Ovary (tissue), 9 donors: ENCODE measurements around the gene CPE. TPM values are rescaled to one million over a fixed set of nuclear protein-coding genes. Genes with fewer than 3 reads are reported as not detected.

ENCODE experiments used
- DNase-seq, 5 donors: peaks; one replicate each; pipeline ENCODE4 v3.0.0-alpha.2; 2019 to 2020
- H3K27ac ChIP-seq, 2 donors: fragments of 200-600 bp; one replicate each; pipeline versions ENCODE4 v1.5.1 to v1.8.0; 2019 to 2022
- H3K27me3 ChIP-seq: fragments of 200-600 bp; one replicate; pipeline ENCODE4 v1.8.0; 2022
- H3K36me3 ChIP-seq: fragments of 200-600 bp; sonication (generic); one replicate; pipeline ENCODE4 v1.5.1; 2019
- H3K4me1 ChIP-seq: one replicate; pipeline ENCODE4 v1.8.1; 2013; ENCODE audit warnings: mild to moderate bottlenecking, moderate library complexity; ENCODE audit not compliant: insufficient read depth
- H3K4me3 ChIP-seq: fragments of 200-600 bp; sonication (generic); one replicate; pipeline ENCODE4 v1.5.1; 2017
- H3K9me3 ChIP-seq, 2 donors: fragments of 200-600 bp in 1 of 2; sonication (generic) in 1 of 2; one replicate each; pipeline versions ENCODE4 v1.5.1 to v1.8.1; 2013 to 2019; ENCODE audit warnings: mild to moderate bottlenecking in 1 of 2, moderate library complexity in 1 of 2
- CTCF ChIP-seq, 3 donors: fragments of 450-650 bp in 2 of 3; fragments of 200-600 bp in 1 of 3; IDR thresholded peaks; one replicate each; pipeline versions ENCODE4 v1.5.1 to v1.8.0; 2016 to 2022; ENCODE audit warnings: antibody characterized with exemption in 3 of 3, mild to moderate bottlenecking in 1 of 3
- EP300 ChIP-seq: sonication (generic); formaldehyde crosslinking; IDR thresholded peaks from one replicate; pipeline ENCODE4 v1.6.1; 2017; ENCODE audit warnings: antibody characterized with exemption
- POLR2A ChIP-seq: fragments of 450-650 bp; IDR thresholded peaks from one replicate; pipeline ENCODE4 v1.6.1; 2017; ENCODE audit warnings: antibody characterized with exemption, mild to moderate bottlenecking, moderate library complexity
- WGBS, 3 donors: extraction: QIAGEN DNeasy Blood & Tissue Kit in 1 of 3; methylation state at CpG; one replicate each; pipeline versions ENCODE4 v1.1.5 to v1.1.7; 2013 to 2017; 5-methylcytosine and 5-hydroxymethylcytosine counted together
- intact Hi-C, 4 donors: fragments of 100-400 bp; cut with DNase I; formaldehyde crosslinking; loops; one replicate each; pipeline versions ENCODE4 v1.11.0 to v1.15.1; 2022 to 2023
- polyA plus RNA-seq, 2 donors: library from polyadenylated mRNA; stranded (reverse); fragments of 200-250 nt in 1 of 2; fragments of 350-450 nt in 1 of 2; fragmentation: Illumina TruSeq in 1 of 2; extraction: RNeasy Lipid Tissue Mini Kit (QIAGEN cat#74804) in 1 of 2; gene quantifications; one replicate each; pipeline ENCODE4 v1.2.3, GENCODE V29; 2013 to 2014
- total RNA-seq, 7 donors: library from RNA; depleted of rRNA in 2 of 7; stranded (reverse); fragments of >200 nt in 2 of 7; fragmentation: NEBNext Ultra II Directional in 3 of 7; extraction: Animal tissue kit (Norgen Biotek cat#: 25700) in 3 of 7; gene quantifications; one replicate each; pipeline versions ENCODE4 v1.1.0 to v1.2.4, GENCODE V29; 2016 to 2023
- donor health status: DM: no; HTN: no; CAD: no; lungs with moderate emphysema.
- donor health status: DM: no; HTN: no; CAD: no.
- donor health status: Bipolar disorder and iron deficiency.
- donor health status: DM: yes; HTN: yes; CAD: no.
- donor health status: DM: no; HTN: no; CAD: no.
- donor health status: DM: yes; HTN: yes; CAD: no.

CPE gene
- total and polyA plus RNA-seq, 9 donors: 19.9 to 207 (median 69.2) TPM

GRCh38 chr4:165394275-165394674, 15.5 kb downstream of the CPE start:
- Histone ChIP-seq H3K27me3 (no peaks in the 10 kb centered on the region), H3K9me3 (no peaks in the 10 kb centered on the region), H3K4me1 (peaks cover 7% of the 10 kb centered on the region), H3K36me3 (no peaks in the 10 kb centered on the region), H3K4me3 (no peak overlapping the region), H3K27ac (no peak overlapping the region)
- 78 to 83% (median 79%) methylated on average over 5 of the region's 5 CpGs for WGBS, 3 donors
- TF ChIP-seq CTCF (IDR thresholded peaks at IDR 0.05) (no peak), EP300 (no peak), POLR2A (no peak)
- no peak for DNase-seq
- intact Hi-C loops: no loop called here

- Histone ChIP-seq H3K4me3 (no peak overlapping the region), H3K27me3 (no peaks in the 10 kb centered on the region), H3K27ac (no peak overlapping the region), H3K36me3 (no peaks in the 10 kb centered on the region), H3K4me1 (peaks cover 7% of the 10 kb centered on the region), H3K9me3 (no peaks in the 10 kb centered on the region)
- TF ChIP-seq POLR2A (no peak), CTCF (IDR thresholded peaks at IDR 0.05) (no peak), EP300 (no peak)
- intact Hi-C loops: no loop called here
- 29 to 44% (median 38%) methylated on average over 1 of the region's 1 CpG for WGBS, 3 donors
- DNase-seq: no peak
These were observed 19.8 kb downstream of the CPE start for GRCh38 chr4:165398570-165398969.

DNA sequence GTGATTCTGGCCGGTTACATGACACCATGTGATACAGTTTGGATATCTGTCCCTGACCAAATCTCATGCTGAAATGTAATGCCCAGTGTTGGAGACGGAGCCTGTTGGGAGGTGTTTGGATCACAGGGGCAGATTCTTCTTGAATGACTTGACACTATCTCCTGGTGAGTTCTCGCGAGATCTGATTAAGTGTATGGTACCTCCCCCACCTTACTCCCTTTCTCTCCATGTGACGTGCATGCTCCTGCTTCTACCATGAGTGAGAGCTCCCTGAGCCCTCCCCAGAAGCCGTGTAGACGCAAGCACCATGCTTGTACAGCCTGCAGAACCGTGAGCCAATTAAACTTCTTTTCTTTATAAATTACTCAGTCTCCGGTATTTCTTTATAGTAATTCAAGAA, 23.6 kb downstream of the CPE start:
- H3K27me3 ChIP-seq: no peaks in the 10 kb centered on the region
- no peak overlapping the region for H3K4me3 ChIP-seq
- no peaks in the 10 kb centered on the region for H3K9me3 ChIP-seq
- no peaks in the 10 kb centered on the region for H3K4me1 ChIP-seq
- H3K36me3 ChIP-seq: no peaks in the 10 kb centered on the region
- H3K27ac ChIP-seq: no peak overlapping the region
- TF ChIP-seq EP300: no peak
- TF ChIP-seq POLR2A: no peak
- TF ChIP-seq CTCF (IDR thresholded peaks at IDR 0.05): no peak
- no peak for DNase-seq
- intact Hi-C loops: no loop called here
- WGBS, 3 donors: 84 to 89% (median 87%) methylated on average over 9 of the region's 9 CpGs

DNA sequence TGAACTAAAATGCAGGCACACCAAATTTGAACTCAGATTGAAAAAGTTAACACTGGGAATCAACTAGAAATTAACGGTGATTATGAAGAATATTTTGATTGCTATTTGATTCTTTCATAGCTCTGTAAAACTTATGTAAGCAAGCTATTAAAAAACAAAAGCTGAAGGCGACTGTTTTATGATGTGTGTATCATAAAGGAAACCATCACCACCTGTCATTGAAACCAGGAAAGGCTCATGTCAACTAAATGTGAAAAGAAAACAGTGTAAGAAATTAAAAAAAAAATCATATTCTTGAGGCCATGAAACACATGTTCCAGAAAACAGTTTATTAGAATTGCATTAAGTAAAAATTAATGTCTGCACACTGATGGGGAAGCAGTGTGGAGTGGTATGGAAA, 24.2 kb downstream of the CPE start:
- H3K27ac ChIP-seq: no peak overlapping the region
- 79 to 83% (median 81%) methylated on average over 2 of the region's 2 CpGs for WGBS, 3 donors
- no peaks in the 10 kb centered on the region for H3K27me3 ChIP-seq
- TF ChIP-seq EP300 (no peak), POLR2A (no peak), CTCF (IDR thresholded peaks at IDR 0.05) (no peak)
- H3K9me3 ChIP-seq: no peaks in the 10 kb centered on the region
- H3K36me3 ChIP-seq: no peaks in the 10 kb centered on the region
- no peaks in the 10 kb centered on the region for H3K4me1 ChIP-seq
- H3K4me3 ChIP-seq: no peak overlapping the region
- intact Hi-C loops: no loop called here
- no peak for DNase-seq

GRCh38 chr4:165403637-165404036, 24.8 kb downstream of the CPE start:
- no peaks in the 10 kb centered on the region for H3K27me3 ChIP-seq
- no peak overlapping the region for H3K4me3 ChIP-seq
- H3K36me3 ChIP-seq: no peaks in the 10 kb centered on the region
- TF ChIP-seq CTCF (IDR thresholded peaks at IDR 0.05) (no peak), EP300 (no peak), POLR2A (no peak)
- H3K27ac ChIP-seq: no peak overlapping the region
- no peak for DNase-seq
- H3K9me3 ChIP-seq: no peaks in the 10 kb centered on the region
- H3K4me1 ChIP-seq: no peaks in the 10 kb centered on the region
- intact Hi-C loops: no loop called here
- 84 to 95% (median 94%) methylated on average over 4 of the region's 4 CpGs for WGBS, 3 donors
